Fibroblast of lung (primary cell): Measurements from ENCODE around the gene UTS2B. TPM values are rescaled to one million over a fixed set of nuclear protein-coding genes. Genes with fewer than 3 reads are reported as not detected.

Experiments
- DNase-seq, 2 donors: peaks; one replicate each; pipeline versions ENCODE4 v3.0.0 to v3.0.0-alpha.2; 2010; ENCODE audit warnings: low read depth in 2 of 2
- H2AFZ ChIP-seq: 2 replicates; pipeline ENCODE4 v1.5.1; 2012; ENCODE audit warnings: low read length, control low read depth, inconsistent platforms
- H3K27ac ChIP-seq: 2 replicates; pipeline ENCODE4 v1.5.1; 2011; ENCODE audit warnings: low read length, control low read depth; ENCODE audit not compliant: insufficient read depth
- H3K27me3 ChIP-seq: 2 replicates; pipeline ENCODE4 v1.5.1; 2011; ENCODE audit warnings: mild to moderate bottlenecking, low read length; ENCODE audit not compliant: control insufficient read depth, insufficient read depth
- H3K36me3 ChIP-seq: 2 replicates; pipeline ENCODE4 v1.5.1; 2011; ENCODE audit warnings: low read length; ENCODE audit not compliant: control insufficient read depth, insufficient read depth
- H3K4me1 ChIP-seq: 2 replicates; pipeline ENCODE4 v1.5.1; 2011; ENCODE audit warnings: low read length; ENCODE audit not compliant: control insufficient read depth, insufficient read depth; ENCODE audit errors: extremely low read depth
- H3K4me2 ChIP-seq: 2 replicates; pipeline ENCODE4 v1.5.1; 2011; ENCODE audit warnings: low read length, control low read depth; ENCODE audit not compliant: insufficient read depth; ENCODE audit errors: extremely low read depth
- H3K4me3 ChIP-seq, 4 experiments: fragments of 200-600 bp in 1 of 4; sonication (generic) in 1 of 4; replicated peaks in 1 of 4; 2 replicates each; pipeline ENCODE4 v1.5.1; 2011 to 2016; ENCODE audit warnings: low read length in 4 of 4, low read depth in 3 of 4, mild to moderate bottlenecking in 3 of 4, control low read depth in 2 of 4, inconsistent platforms in 1 of 4, mixed read lengths in 1 of 4; ENCODE audit not compliant: insufficient read depth in 1 of 4; ENCODE audit errors: control extremely low read depth in 1 of 4
- H3K79me2 ChIP-seq: 2 replicates; pipeline ENCODE4 v1.5.1; 2012; ENCODE audit warnings: mild to moderate bottlenecking, low read length, inconsistent platforms; ENCODE audit not compliant: control insufficient read depth, insufficient read depth
- H3K9ac ChIP-seq: 2 replicates; pipeline ENCODE4 v1.5.1; 2011; ENCODE audit warnings: mild to moderate bottlenecking, low read length, control low read depth; ENCODE audit not compliant: insufficient read depth
- H3K9me3 ChIP-seq: 2 replicates; pipeline ENCODE4 v1.5.1; 2012; ENCODE audit warnings: low read depth, low read length; ENCODE audit not compliant: control insufficient read depth, insufficient read depth
- H4K20me1 ChIP-seq: 2 replicates; pipeline ENCODE4 v1.5.1; 2011; ENCODE audit warnings: low read length; ENCODE audit not compliant: control insufficient read depth, insufficient read depth; ENCODE audit errors: extremely low read depth
- CTCF ChIP-seq, 2 donors: IDR thresholded peaks in 1 of 2; conservative IDR thresholded peaks in 1 of 2; 1 replicate in 1 of 2; 2 replicates in 1 of 2; pipeline ENCODE4 v1.5.1; 2011 to 2012; ENCODE audit warnings: low read length in 2 of 2, control low read depth in 1 of 2, inconsistent platforms in 1 of 2, low read depth in 1 of 2, mild to moderate bottlenecking in 1 of 2
- EZH2 ChIP-seq: IDR thresholded peaks from 2 replicates; pipeline ENCODE4 v1.5.1; 2012; ENCODE audit warnings: low read length, control low read depth, mild to moderate bottlenecking; ENCODE audit errors: missing control alignments
- polyA plus RNA-seq, 2 donors: library from polyadenylated mRNA; depleted of rRNA in 1 of 2; stranded (reverse) in 1 of 2; unstranded in 1 of 2; fragments of >200 nt; gene quantifications; 2 replicates each; pipeline ENCODE4 v1.2.1, GENCODE V29; 2011 to 2012; ENCODE audit warnings: missing spikeins in 1 of 2
- total RNA-seq: library from RNA; depleted of rRNA; stranded (reverse); fragments of >200 nt; gene quantifications from 2 replicates; pipeline ENCODE4 v1.2.1, GENCODE V29; 2014

The UTS2B gene
- total and polyA plus RNA-seq, 2 donors (not counting 1 experiment from before 2014, with no cell fraction given) = 0.99 to 1.3 TPM

DNA sequence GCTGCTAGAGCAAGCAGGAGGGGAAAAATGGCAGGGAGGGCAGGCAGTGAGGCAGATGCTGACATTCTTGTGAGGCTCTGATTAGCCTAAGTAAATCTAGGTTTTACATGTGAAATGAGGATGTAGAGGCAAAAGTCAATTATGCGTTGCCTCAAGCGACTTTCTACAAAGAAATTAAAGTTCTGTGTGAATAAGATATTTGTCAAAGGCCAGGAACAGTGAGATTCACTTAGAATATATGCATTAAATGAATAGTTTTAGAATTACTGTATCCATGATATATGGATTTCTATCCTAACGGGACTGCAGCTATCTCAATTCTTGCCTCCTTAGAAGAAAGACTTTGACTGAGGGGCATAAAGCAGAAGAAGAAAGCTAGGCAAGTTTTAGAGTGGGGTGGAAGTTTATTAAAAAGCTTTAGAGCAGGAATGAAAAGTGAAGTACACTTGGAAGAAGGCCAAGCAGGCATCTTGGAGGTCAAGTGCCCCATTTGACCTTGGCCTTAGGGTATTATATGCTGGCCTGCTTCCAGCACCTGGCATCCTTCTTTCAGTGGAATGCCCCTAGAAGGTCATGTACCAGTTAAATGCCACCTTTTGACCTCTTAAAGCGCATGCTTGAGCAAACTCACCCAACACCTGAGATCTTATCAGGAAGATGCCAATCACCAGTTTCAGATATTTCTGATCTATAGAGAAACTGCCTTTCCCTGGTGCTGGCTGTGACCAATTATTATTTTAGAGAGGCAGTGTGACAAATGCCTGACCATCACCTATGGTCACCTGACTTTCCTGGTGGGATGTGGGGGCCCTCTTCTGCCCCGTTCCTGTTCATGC, 93.1 kb downstream of the UTS2B start:
- H3K4me1 ChIP-seq = peaks cover 14% of the 10 kb centered on the region
- H2AFZ ChIP-seq = no peak overlapping the region

GRCh38 chr3:191236646-191237045, 93.7 kb downstream of the UTS2B start:
- H3K4me3 ChIP-seq = no peak overlapping the region
- no peak overlapping the region for H3K9ac ChIP-seq
- no peaks in the 10 kb centered on the region for H3K36me3 ChIP-seq
- H3K9me3 ChIP-seq = no peaks in the 10 kb centered on the region
- DNase-seq = peak; percentile 50 to 60
- peak overlapping the region; percentile 60 for H3K27ac ChIP-seq
- H3K79me2 ChIP-seq = no peaks in the 10 kb centered on the region
- TF ChIP-seq EZH2 (no peak), CTCF (conservative IDR thresholded peaks at IDR 0.05 in 1 of 2, IDR thresholded peaks at IDR 0.05 in 1 of 2; ENCODE audit: low read depth in 1 of 2, low read length in 2 of 2) (no peak)
- peak overlapping the region; percentile 27 for H2AFZ ChIP-seq
- no peaks in the 10 kb centered on the region for H3K27me3 ChIP-seq
- H3K4me2 ChIP-seq = peak overlapping the region; percentile 57
- peaks cover 14% of the 10 kb centered on the region for H3K4me1 ChIP-seq
- no peaks in the 10 kb centered on the region for H4K20me1 ChIP-seq

More for the DNA sequence above, 93.1 kb downstream of the UTS2B start:
- H3K9ac ChIP-seq = no peak overlapping the region
- TF ChIP-seq CTCF (conservative IDR thresholded peaks at IDR 0.05 in 1 of 2, IDR thresholded peaks at IDR 0.05 in 1 of 2; ENCODE audit: low read depth in 1 of 2, low read length in 2 of 2) (no peak), EZH2 (no peak)
- H3K27ac ChIP-seq = peak overlapping the region; percentile 60
- DNase-seq = no peak
- no peak overlapping the region for H3K4me2 ChIP-seq
- H3K27me3 ChIP-seq = no peaks in the 10 kb centered on the region
- H3K36me3 ChIP-seq = no peaks in the 10 kb centered on the region
- no peak overlapping the region for H3K4me3 ChIP-seq
- H3K9me3 ChIP-seq = no peaks in the 10 kb centered on the region
- H3K79me2 ChIP-seq = no peaks in the 10 kb centered on the region
- H4K20me1 ChIP-seq = no peaks in the 10 kb centered on the region

- Histone ChIP-seq H3K4me2 (peak overlapping the region; percentile 57), H3K27me3 (no peaks in the 10 kb centered on the region), H2AFZ (peak overlapping the region; percentile 30), H4K20me1 (no peaks in the 10 kb centered on the region), H3K27ac (peak overlapping the region; percentile 60), H3K79me2 (no peaks in the 10 kb centered on the region), H3K4me3 (no peak overlapping the region), H3K36me3 (no peaks in the 10 kb centered on the region), H3K4me1 (peaks cover 14% of the 10 kb centered on the region), H3K9ac (no peak overlapping the region), H3K9me3 (no peaks in the 10 kb centered on the region)
- peak; percentile 20 to 64 for DNase-seq
- TF ChIP-seq CTCF (conservative IDR thresholded peaks at IDR 0.05 in 1 of 2, IDR thresholded peaks at IDR 0.05 in 1 of 2; ENCODE audit: low read depth in 1 of 2, low read length in 2 of 2) (no peak), EZH2 (no peak)
These were observed 94.7 kb downstream of the UTS2B start for GRCh38 chr3:191235331-191236314.
